ENCODE data around the gene HOXA10. TPM values are rescaled to one million over a fixed set of nuclear protein-coding genes. Genes with fewer than 3 reads are reported as not detected.
A peak's percentile ranks its signal among the peaks of the same experiment; 100 is the strongest.

Gene HOXA10
- total and polyA plus RNA-seq, 2 donors (not counting 1 experiment from before 2014, with no cell fraction given), result 0.17 to 1.00 TPM

- no peak overlapping the region for H3K27ac ChIP-seq (ENCODE audit: insufficient read depth, low read length)
- H3K27me3 ChIP-seq (ENCODE audit: control insufficient read depth, insufficient read depth, low read length), result peaks cover 82% of the 10 kb centered on the region
- no peak overlapping the region for H3K9ac ChIP-seq (ENCODE audit: insufficient read depth, low read length)
- H3K79me2 ChIP-seq (ENCODE audit: control insufficient read depth, insufficient read depth, low read length), result no peaks in the 10 kb centered on the region
- peak; percentile 27 to 41 for DNase-seq (ENCODE audit: low read depth in 2 of 2)
- no peaks in the 10 kb centered on the region for H4K20me1 ChIP-seq (ENCODE audit: control insufficient read depth, extremely low read depth, insufficient read depth, low read length)
- no peaks in the 10 kb centered on the region for H3K9me3 ChIP-seq (ENCODE audit: control insufficient read depth, insufficient read depth, low read depth, low read length)
- no peaks in the 10 kb centered on the region for H3K4me1 ChIP-seq (ENCODE audit: control insufficient read depth, extremely low read depth, insufficient read depth, low read length)
- H2AFZ ChIP-seq (ENCODE audit: low read length), result peak overlapping the region; percentile 33
- no peaks in the 10 kb centered on the region for H3K36me3 ChIP-seq (ENCODE audit: control insufficient read depth, insufficient read depth, low read length)
- peak; percentile 72 to 84 for TF ChIP-seq CTCF (conservative IDR thresholded peaks at IDR 0.05 in 1 of 2, IDR thresholded peaks at IDR 0.05 in 1 of 2; ENCODE audit: low read depth in 1 of 2, low read length in 2 of 2)
- TF ChIP-seq EZH2 (IDR thresholded peaks at IDR 0.05; ENCODE audit: low read length, missing control alignments), result no peak
- H3K4me2 ChIP-seq (ENCODE audit: extremely low read depth, insufficient read depth, low read length), result peak overlapping the region; percentile 84
- peak overlapping the region in 2 of 4 experiments; percentile 23 to 46 for H3K4me3 ChIP-seq (replicated peaks in 1 of 4; ENCODE audit: control extremely low read depth in 1 of 4, insufficient read depth in 1 of 4, low read depth in 3 of 4, low read length in 4 of 4)
Observed at GRCh38 chr7:27210441-27211083, 36.4 kb upstream of the HOXA10 start.

GRCh38 chr7:27209933-27210440, 35.9 kb upstream of the HOXA10 start:
- no peak for TF ChIP-seq CTCF (conservative IDR thresholded peaks at IDR 0.05 in 1 of 2, IDR thresholded peaks at IDR 0.05 in 1 of 2; ENCODE audit: low read depth in 1 of 2, low read length in 2 of 2)
- TF ChIP-seq EZH2 (IDR thresholded peaks at IDR 0.05; ENCODE audit: low read length, missing control alignments), result no peak
- H3K27ac ChIP-seq (ENCODE audit: insufficient read depth, low read length), result no peak overlapping the region
- H3K79me2 ChIP-seq (ENCODE audit: control insufficient read depth, insufficient read depth, low read length), result no peaks in the 10 kb centered on the region
- no peak overlapping the region for H3K9ac ChIP-seq (ENCODE audit: insufficient read depth, low read length)
- no peak overlapping the region for H3K4me2 ChIP-seq (ENCODE audit: extremely low read depth, insufficient read depth, low read length)
- no peaks in the 10 kb centered on the region for H3K9me3 ChIP-seq (ENCODE audit: control insufficient read depth, insufficient read depth, low read depth, low read length)
- no peak overlapping the region for H3K4me3 ChIP-seq (replicated peaks in 1 of 4; ENCODE audit: control extremely low read depth in 1 of 4, insufficient read depth in 1 of 4, low read depth in 3 of 4, low read length in 4 of 4)
- H4K20me1 ChIP-seq (ENCODE audit: control insufficient read depth, extremely low read depth, insufficient read depth, low read length), result no peaks in the 10 kb centered on the region
- peaks cover under 1% of the 10 kb centered on the region for H3K4me1 ChIP-seq (ENCODE audit: control insufficient read depth, extremely low read depth, insufficient read depth, low read length)
- DNase-seq (ENCODE audit: low read depth in 2 of 2), result no peak
- no peak overlapping the region for H2AFZ ChIP-seq (ENCODE audit: low read length)
- no peaks in the 10 kb centered on the region for H3K36me3 ChIP-seq (ENCODE audit: control insufficient read depth, insufficient read depth, low read length)
- peaks cover 82% of the 10 kb centered on the region for H3K27me3 ChIP-seq (ENCODE audit: control insufficient read depth, insufficient read depth, low read length)

- no peak overlapping the region for H3K27ac ChIP-seq (ENCODE audit: insufficient read depth, low read length)
- H3K9me3 ChIP-seq (ENCODE audit: control insufficient read depth, insufficient read depth, low read depth, low read length), result no peaks in the 10 kb centered on the region
- H3K79me2 ChIP-seq (ENCODE audit: control insufficient read depth, insufficient read depth, low read length), result no peaks in the 10 kb centered on the region
- H2AFZ ChIP-seq (ENCODE audit: low read length), result no peak overlapping the region
- H3K4me2 ChIP-seq (ENCODE audit: extremely low read depth, insufficient read depth, low read length), result no peak overlapping the region
- DNase-seq (ENCODE audit: low read depth in 2 of 2), result no peak
- H3K4me1 ChIP-seq (ENCODE audit: control insufficient read depth, extremely low read depth, insufficient read depth, low read length), result peaks cover 2% of the 10 kb centered on the region
- peaks cover 84% of the 10 kb centered on the region for H3K27me3 ChIP-seq (ENCODE audit: control insufficient read depth, insufficient read depth, low read length)
- H3K4me3 ChIP-seq (replicated peaks in 1 of 4; ENCODE audit: control extremely low read depth in 1 of 4, insufficient read depth in 1 of 4, low read depth in 3 of 4, low read length in 4 of 4), result no peak overlapping the region
- H4K20me1 ChIP-seq (ENCODE audit: control insufficient read depth, extremely low read depth, insufficient read depth, low read length), result no peaks in the 10 kb centered on the region
- TF ChIP-seq CTCF (conservative IDR thresholded peaks at IDR 0.05 in 1 of 2, IDR thresholded peaks at IDR 0.05 in 1 of 2; ENCODE audit: low read depth in 1 of 2, low read length in 2 of 2) (no peak), EZH2 (IDR thresholded peaks at IDR 0.05; ENCODE audit: low read length, missing control alignments) (no peak)
- no peak overlapping the region for H3K9ac ChIP-seq (ENCODE audit: insufficient read depth, low read length)
- H3K36me3 ChIP-seq (ENCODE audit: control insufficient read depth, insufficient read depth, low read length), result no peaks in the 10 kb centered on the region
Observed at GRCh38 chr7:27208998-27209397, 34.9 kb upstream of the HOXA10 start.
